Breast epithelium (tissue), 3 donors: ENCODE data around the gene DHX58.

ENCODE experiments used
- CTCF ChIP-seq, 3 donors: fragments of 450-650 bp; IDR thresholded peaks; one replicate each; pipeline ENCODE4 v1.5.1; 2016 to 2017; ENCODE audit warnings: antibody characterized with exemption in 3 of 3, mild to moderate bottlenecking in 3 of 3, moderate library complexity in 3 of 3
- POLR2A ChIP-seq: fragments of 450-650 bp; IDR thresholded peaks from one replicate; pipeline ENCODE4 v1.6.1; 2016; ENCODE audit warnings: antibody characterized with exemption, mild to moderate bottlenecking, moderate library complexity
- POLR2AphosphoS5 ChIP-seq, 3 donors: sonication (generic); formaldehyde crosslinking; IDR thresholded peaks; one replicate each; pipeline ENCODE4 v1.6.1; 2017; ENCODE audit warnings: antibody characterized with exemption in 3 of 3

GRCh38 chr17:42155614-42156045 lies 43.1 kb upstream of the DHX58 start:
- no peak for TF ChIP-seq CTCF (IDR thresholded peaks at IDR 0.05)
- no peak for TF ChIP-seq POLR2A
- no peak for TF ChIP-seq POLR2AphosphoS5 (IDR thresholded peaks at IDR 0.05)
